HTR-8/SVneo (cell line): ENCODE data around the gene CLDN24.
A peak's percentile ranks its signal among the peaks of the same experiment; 100 is the strongest.
"Not testable (repeated sequence)": the region's sequence is repeated elsewhere in the genome, so short reads cannot be mapped to it uniquely, and the experiment has no call there.

Experiments used
- DNase-seq: peaks from one replicate; pipeline ENCODE4 v3.0.0; 2011; ENCODE audit warnings: low spot score, mixed read lengths; ENCODE audit not compliant: insufficient read length
- FAIRE-seq: peaks from 2 replicates; lab custom pipeline; 2011; peaks lifted over from hg19 to GRCh38; lab: Jason Lieb, UNC

Gene CLDN24

GRCh38 chr4:183348136-183348535 is 25.9 kb upstream of the CLDN24 start:
- FAIRE-seq (no peak), DNase-seq (no peak)

GRCh38 chr4:183347566-183347965 is 25.3 kb upstream of the CLDN24 start:
- DNase-seq (no peak), FAIRE-seq (no peak)

GRCh38 chr4:183347146-183347545 is 24.9 kb upstream of the CLDN24 start:
- no peak for FAIRE-seq
- no peak for DNase-seq

- no peak for DNase-seq
- no peak for FAIRE-seq
Observed at GRCh38 chr4:183345261-183345660, 23.0 kb upstream of the CLDN24 start.

- FAIRE-seq: no peak
- DNase-seq: no peak
Observed at GRCh38 chr4:183344523-183345255, 22.5 kb upstream of the CLDN24 start.

GRCh38 chr4:183343730-183344129 is 21.5 kb upstream of the CLDN24 start:
- no peak for DNase-seq
- no peak for FAIRE-seq

- DNase-seq: no peak
- no peak for FAIRE-seq
Observed at GRCh38 chr4:183342541-183343533, 20.6 kb upstream of the CLDN24 start.

GRCh38 chr4:183337833-183338232 is 15.6 kb upstream of the CLDN24 start:
- no peak for FAIRE-seq

GRCh38 chr4:183337349-183337748 is 15.1 kb upstream of the CLDN24 start:
- FAIRE-seq (no peak), DNase-seq (no peak)

More at GRCh38 chr4:183337833-183338232, 15.6 kb upstream of the CLDN24 start:
- no peak for DNase-seq

GRCh38 chr4:183335369-183335940 is 13.2 kb upstream of the CLDN24 start:
- peak; percentile 80 for FAIRE-seq
- peak; percentile 77 for DNase-seq

GRCh38 chr4:183333983-183334382 is 11.8 kb upstream of the CLDN24 start:
- FAIRE-seq (peak; percentile 75), DNase-seq (no peak)

- DNase-seq (no peak), FAIRE-seq (peak; percentile 80)
Observed at GRCh38 chr4:183333202-183333601, 11.0 kb upstream of the CLDN24 start.

- no peak for FAIRE-seq
Observed at GRCh38 chr4:183332447-183332846, 10.2 kb upstream of the CLDN24 start.

GRCh38 chr4:183330841-183331240 is 8.6 kb upstream of the CLDN24 start:
- FAIRE-seq (no peak), DNase-seq (no peak)

More at GRCh38 chr4:183332447-183332846, 10.2 kb upstream of the CLDN24 start:
- DNase-seq: no peak

GRCh38 chr4:183329954-183330742 is 7.9 kb upstream of the CLDN24 start:
- FAIRE-seq: no peak

GRCh38 chr4:183329244-183329643 is 7.0 kb upstream of the CLDN24 start:
- no peak for DNase-seq
- no peak for FAIRE-seq

More at GRCh38 chr4:183329954-183330742, 7.9 kb upstream of the CLDN24 start:
- no peak for DNase-seq

GRCh38 chr4:183328832-183329231 is 6.6 kb upstream of the CLDN24 start:
- peak; percentile 90 for FAIRE-seq
- DNase-seq: peak; percentile 37

- FAIRE-seq (no peak), DNase-seq (no peak)
Observed at GRCh38 chr4:183327827-183328226, 5.6 kb upstream of the CLDN24 start.

- DNase-seq: no peak
- peak; percentile 86 for FAIRE-seq
Observed at GRCh38 chr4:183326853-183327252, 4.6 kb upstream of the CLDN24 start.

GRCh38 chr4:183326387-183326786 is 4.2 kb upstream of the CLDN24 start:
- FAIRE-seq, DNase-seq: not testable (repeated sequence)
